Adipocyte (in vitro differentiated cells): Measurements from ENCODE around the gene USP6.
"Not testable (repeated sequence)": the region's sequence is repeated elsewhere in the genome, so short reads cannot be mapped to it uniquely, and the experiment has no call there.

ENCODE experiments used
- DNase-seq: peaks from one replicate; pipeline ENCODE4 v3.0.0-alpha.2; 2015; ENCODE audit warnings: low read depth
- H3K27me3 ChIP-seq: replicated peaks from 2 replicates; pipeline ENCODE4 v1.7.0; 2013; ENCODE audit warnings: mild to moderate bottlenecking, low read length, moderate library complexity; ENCODE audit not compliant: control insufficient read depth, insufficient read depth
- H3K36me3 ChIP-seq: 2 replicates; pipeline ENCODE4 v1.7.0; 2013; ENCODE audit warnings: low read length, mild to moderate bottlenecking, moderate library complexity; ENCODE audit not compliant: control insufficient read depth, insufficient read depth, severe bottlenecking
- H3K4me1 ChIP-seq: 2 replicates; pipeline ENCODE4 v1.7.0; 2013; ENCODE audit warnings: mild to moderate bottlenecking, low read length, moderate library complexity; ENCODE audit not compliant: control insufficient read depth, insufficient read depth
- H3K4me3 ChIP-seq: 2 replicates; pipeline ENCODE4 v1.7.0; 2013; ENCODE audit warnings: mild to moderate bottlenecking, low read length, moderate library complexity
- H3K9ac ChIP-seq: 2 replicates; pipeline ENCODE4 v1.7.0; 2013; ENCODE audit warnings: mild to moderate bottlenecking, low read length, moderate library complexity
- H3K9me3 ChIP-seq: 2 replicates; pipeline ENCODE4 v1.7.0; 2013; ENCODE audit warnings: mild to moderate bottlenecking, low read length, moderate library complexity; ENCODE audit not compliant: control insufficient read depth

The USP6 gene

DNA sequence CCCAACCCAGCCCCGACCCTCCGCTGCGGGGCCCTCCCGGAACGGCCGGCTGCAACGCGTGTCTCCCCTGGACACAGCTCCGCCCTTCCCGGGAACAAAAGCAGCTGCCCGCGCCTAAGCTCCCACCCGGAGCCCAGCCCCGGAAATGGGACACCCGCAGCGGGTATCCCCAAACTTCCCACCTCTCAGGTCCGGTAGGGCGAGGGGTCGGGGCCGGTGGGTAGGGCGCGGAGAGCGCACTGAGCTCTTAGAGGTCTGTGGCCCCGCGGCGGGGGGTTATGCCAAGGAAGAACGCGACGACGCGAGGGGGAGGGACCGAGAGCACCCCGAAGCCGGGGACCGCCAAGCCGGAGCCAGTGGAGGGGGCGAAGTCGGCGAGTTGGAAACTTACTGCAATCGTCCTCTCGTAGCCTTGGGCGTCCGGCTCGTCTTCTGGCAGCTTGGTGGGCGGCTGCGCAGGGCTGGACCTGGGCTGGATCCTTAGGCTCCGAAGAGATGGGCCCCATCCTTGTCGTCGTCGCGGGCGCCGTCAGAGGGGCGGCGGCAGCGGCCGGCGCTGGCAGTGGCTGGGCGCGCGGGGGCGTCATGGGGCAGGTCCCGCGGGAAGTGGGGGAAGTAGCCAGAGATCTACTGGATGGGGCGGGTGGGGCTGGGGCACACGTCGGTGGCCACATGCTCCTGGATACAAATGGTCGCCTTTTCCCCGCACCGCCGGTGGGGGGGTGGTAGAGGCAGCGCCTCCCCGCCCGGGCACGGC lies 6.9 kb downstream of the USP6 start:
- Histone ChIP-seq H3K36me3 (no peaks in the 10 kb centered on the region), H3K9me3 (peaks cover 8% of the 10 kb centered on the region), H3K4me1 (no peaks in the 10 kb centered on the region), H3K4me3 (peak overlapping the region; percentile 72), H3K27me3 (peaks cover 34% of the 10 kb centered on the region), H3K9ac (no peak overlapping the region)
- peak; percentile 44 for DNase-seq

DNA sequence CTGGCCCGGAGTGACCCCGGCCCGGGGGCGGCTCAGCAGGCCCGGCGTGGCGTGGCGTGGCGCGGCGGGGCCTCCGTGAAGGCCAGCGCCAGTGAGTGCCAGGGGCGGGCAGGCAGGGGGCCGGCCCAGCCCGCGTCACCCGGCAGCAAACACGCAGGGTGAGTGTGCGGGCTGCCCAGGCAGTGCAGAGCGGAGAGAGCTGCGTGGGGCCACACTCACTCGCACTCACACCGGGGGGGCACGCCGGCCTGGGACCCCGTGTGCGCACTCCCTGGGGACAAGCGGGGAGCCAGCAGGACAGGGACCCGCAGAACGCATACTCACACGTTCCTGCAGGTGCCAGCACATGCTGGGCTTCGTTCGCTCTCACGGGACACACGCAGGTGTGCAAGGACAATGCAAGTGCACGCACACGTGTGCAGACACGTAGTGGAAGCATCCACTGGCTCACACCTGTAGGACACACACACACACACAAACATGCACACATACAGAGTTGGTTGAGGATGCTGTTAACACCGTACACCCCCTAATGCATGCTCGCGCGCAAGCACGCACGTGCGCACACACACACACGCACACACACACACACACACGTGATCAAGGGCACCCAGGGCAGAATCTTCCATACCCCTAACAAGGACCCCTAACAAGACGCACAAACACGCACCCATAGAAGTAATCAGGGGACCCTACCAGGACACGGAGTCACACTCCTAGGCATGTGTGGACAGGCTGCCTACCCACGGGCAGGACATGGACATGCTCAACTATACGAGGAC lies 7.7 kb downstream of the USP6 start:
- Histone ChIP-seq H3K4me1 (no peaks in the 10 kb centered on the region), H3K9me3 (peaks cover 4% of the 10 kb centered on the region), H3K27me3 (peaks cover 28% of the 10 kb centered on the region), H3K9ac (no peak overlapping the region), H3K36me3 (no peaks in the 10 kb centered on the region), H3K4me3 (no peak overlapping the region)
- no peak for DNase-seq

DNA sequence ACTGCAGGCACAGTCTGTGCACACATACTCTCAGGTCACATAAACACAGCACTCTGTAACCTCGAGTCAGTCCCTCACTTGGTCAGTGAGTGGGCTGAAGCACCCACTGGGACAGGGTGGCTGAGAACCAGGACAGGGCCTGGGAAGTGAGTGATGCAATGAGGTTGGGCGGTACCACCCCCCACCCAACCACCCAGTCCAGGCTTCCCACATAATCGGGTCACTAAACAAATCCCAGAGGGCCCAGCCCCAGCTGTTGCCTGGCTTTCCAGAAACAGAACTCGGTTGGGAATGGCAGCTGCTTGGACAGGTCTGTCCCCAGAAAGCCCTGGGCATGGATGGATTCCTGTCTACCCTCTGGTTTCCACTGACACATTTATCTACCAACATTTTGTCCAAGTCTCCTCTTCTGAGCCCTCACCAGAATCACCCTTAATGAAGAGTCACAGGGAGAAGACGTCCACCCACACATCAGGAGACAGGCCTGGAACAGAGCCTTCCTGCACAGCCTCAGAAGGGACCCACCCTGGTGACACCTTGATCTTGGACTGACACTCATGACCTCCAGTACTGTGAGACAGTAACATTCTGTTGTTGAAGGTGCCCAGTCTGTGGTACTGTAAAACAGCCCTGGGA lies 8.4 kb downstream of the USP6 start:
- DNase-seq, H3K9me3 ChIP-seq, H3K9ac ChIP-seq, H3K4me3 ChIP-seq, H3K36me3 ChIP-seq, H3K4me1 ChIP-seq: not testable (repeated sequence)
- H3K27me3 ChIP-seq, result peaks cover 28% of the 10 kb centered on the region

GRCh38 chr17:5124896-5125295 lies 9.1 kb downstream of the USP6 start:
- DNase-seq, H3K9me3 ChIP-seq, H3K36me3 ChIP-seq, H3K4me1 ChIP-seq, H3K9ac ChIP-seq, H3K4me3 ChIP-seq: not testable (repeated sequence)
- peaks cover 26% of the 10 kb centered on the region for H3K27me3 ChIP-seq

GRCh38 chr17:5126719-5127488 lies 11.1 kb downstream of the USP6 start:
- H3K4me3 ChIP-seq, result no peak overlapping the region
- DNase-seq, result no peak
- no peak overlapping the region for H3K9ac ChIP-seq
- peaks cover 26% of the 10 kb centered on the region for H3K27me3 ChIP-seq
- no peaks in the 10 kb centered on the region for H3K4me1 ChIP-seq
- H3K9me3 ChIP-seq, result no peaks in the 10 kb centered on the region
- no peaks in the 10 kb centered on the region for H3K36me3 ChIP-seq

DNA sequence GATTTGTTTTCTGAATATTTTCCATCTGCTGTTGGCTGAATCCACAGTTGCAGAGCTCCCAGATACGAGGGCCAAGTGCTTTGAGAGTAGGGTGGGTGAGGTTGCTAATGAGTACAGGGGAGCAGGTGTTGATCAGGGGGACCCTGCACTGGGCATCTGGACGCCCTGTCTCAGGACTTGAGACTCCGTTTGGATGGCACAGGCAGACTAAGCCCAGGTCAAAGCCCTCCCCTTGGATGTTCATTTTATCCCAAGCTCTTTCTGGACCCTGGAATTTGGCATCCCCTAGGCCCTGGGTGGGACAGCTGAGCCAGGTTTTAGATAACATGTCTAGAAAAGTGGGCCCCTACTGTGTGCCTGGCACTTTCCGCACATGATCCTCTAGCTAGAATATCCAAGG lies 12.1 kb downstream of the USP6 start:
- no peak for DNase-seq
- no peaks in the 10 kb centered on the region for H3K4me1 ChIP-seq

DNA sequence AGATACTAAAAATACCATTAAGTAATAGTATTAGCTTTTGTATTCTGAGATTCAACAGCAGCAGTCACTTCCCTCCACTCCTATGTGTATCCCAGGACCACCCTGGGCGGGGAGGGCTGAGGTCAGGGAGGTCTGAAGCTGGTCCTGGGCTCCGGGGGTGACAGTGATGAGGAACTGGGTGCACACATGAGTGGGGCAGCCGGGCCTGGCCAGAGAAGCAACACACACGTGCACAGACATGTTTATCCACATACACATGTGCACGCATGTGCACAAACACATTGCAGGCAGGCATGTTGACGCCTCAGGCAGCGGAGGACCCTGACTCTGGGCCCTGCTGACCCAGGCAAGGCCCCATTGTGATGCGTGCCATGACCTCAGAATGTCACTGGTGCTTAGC lies 12.6 kb downstream of the USP6 start:
- not testable (repeated sequence) for H3K36me3 ChIP-seq, H3K4me1 ChIP-seq, DNase-seq, H3K9me3 ChIP-seq, H3K9ac ChIP-seq, H3K4me3 ChIP-seq
- H3K27me3 ChIP-seq, result peaks cover 24% of the 10 kb centered on the region

More for the DNA sequence above, 12.1 kb downstream of the USP6 start:
- Histone ChIP-seq H3K36me3 (no peaks in the 10 kb centered on the region), H3K27me3 (peaks cover 26% of the 10 kb centered on the region), H3K4me3 (no peak overlapping the region), H3K9ac (no peak overlapping the region), H3K9me3 (no peaks in the 10 kb centered on the region)

DNA sequence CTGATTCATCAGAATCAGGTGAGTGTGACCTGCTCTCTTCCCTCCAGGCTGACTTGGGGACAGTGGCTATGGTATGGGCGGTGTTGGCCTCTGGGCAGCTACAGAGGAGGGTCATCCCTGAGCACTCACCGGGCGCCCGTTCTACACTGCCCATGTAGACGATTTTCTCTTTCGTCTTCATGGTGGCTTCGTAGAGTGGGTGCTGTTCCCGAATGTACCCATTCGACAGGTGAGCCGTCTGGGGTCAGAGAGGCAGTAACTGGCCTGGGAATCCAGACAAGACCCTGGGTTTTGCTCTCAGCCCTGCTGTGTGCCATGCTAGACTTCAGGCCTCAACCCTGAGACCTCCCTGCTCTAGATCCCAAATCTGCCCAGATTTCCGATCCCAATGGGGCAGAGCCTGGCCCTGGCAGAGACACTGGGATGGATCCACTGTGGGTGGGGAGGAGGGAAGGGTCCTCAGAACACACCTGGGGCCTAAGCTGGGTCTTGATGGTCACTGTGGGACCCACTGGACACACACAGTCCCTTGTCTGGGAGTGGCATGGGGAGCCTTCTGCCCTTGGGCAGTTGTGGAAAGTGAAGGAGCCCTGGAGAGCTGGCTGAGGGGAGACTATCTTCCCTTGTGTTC lies 13.2 kb downstream of the USP6 start:
- no peaks in the 10 kb centered on the region for H3K9me3 ChIP-seq
- no peak overlapping the region for H3K4me3 ChIP-seq
- H3K4me1 ChIP-seq, result no peaks in the 10 kb centered on the region
- no peak overlapping the region for H3K9ac ChIP-seq
- no peak for DNase-seq
- H3K36me3 ChIP-seq, result no peaks in the 10 kb centered on the region
- H3K27me3 ChIP-seq, result peaks cover 18% of the 10 kb centered on the region

DNA sequence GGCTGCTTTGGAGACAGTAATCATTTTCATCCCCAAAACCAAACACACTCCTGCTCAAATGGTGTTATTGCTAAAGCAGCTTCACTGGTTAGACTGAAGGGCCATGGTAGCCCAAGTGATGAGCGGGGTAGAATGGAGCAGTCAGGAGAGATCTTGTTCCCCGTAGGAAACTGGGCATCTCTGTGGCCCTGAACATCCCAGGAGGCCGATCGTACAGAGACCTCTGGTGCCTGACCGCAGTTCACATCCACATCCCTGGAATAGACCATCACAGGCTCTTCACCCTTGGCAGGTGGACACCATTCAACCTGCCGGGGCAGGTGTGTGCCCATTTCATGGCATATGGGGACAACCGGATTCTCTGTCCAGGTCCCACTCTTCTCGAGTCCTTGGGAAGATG lies 13.9 kb downstream of the USP6 start:
- H3K9me3 ChIP-seq, DNase-seq, H3K9ac ChIP-seq, H3K36me3 ChIP-seq, H3K4me1 ChIP-seq, H3K4me3 ChIP-seq: not testable (repeated sequence)
- peaks cover 13% of the 10 kb centered on the region for H3K27me3 ChIP-seq

- H3K4me3 ChIP-seq, H3K9me3 ChIP-seq, DNase-seq, H3K36me3 ChIP-seq, H3K9ac ChIP-seq, H3K4me1 ChIP-seq: not testable (repeated sequence)
- H3K27me3 ChIP-seq, result peaks cover 12% of the 10 kb centered on the region
Measured at GRCh38 chr17:5130261-5130660, 14.4 kb downstream of the USP6 start.
